DMS 273 (cell line): Measurements from ENCODE around the gene AQP9.

Experiments
- DNase-seq: peaks from one replicate; lab custom pipeline; 2025; ENCODE audit not compliant: unreplicated experiment; lab: John Stamatoyannopoulos, UW

The AQP9 gene

DNA sequence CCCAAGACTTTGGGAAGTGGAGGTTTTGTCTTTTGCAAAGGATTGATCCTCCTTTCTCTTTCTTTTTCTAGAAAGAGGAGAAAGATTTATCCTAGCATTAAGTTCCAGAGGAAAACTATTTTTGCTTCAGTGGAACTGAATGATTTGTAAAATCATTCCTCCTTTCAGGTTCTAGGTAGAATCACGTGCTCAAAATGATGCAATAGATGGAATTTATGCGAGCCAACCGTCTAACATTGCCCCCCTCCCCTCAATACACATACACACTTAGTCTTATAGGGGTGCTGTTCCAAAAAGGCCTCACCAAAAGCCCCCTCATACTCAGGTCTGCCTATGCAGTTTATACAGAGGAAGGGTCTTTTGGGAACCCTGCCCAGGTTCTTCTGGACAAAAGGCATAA, 85.3 kb downstream of the AQP9 start:
- DNase-seq, result no peak

DNA sequence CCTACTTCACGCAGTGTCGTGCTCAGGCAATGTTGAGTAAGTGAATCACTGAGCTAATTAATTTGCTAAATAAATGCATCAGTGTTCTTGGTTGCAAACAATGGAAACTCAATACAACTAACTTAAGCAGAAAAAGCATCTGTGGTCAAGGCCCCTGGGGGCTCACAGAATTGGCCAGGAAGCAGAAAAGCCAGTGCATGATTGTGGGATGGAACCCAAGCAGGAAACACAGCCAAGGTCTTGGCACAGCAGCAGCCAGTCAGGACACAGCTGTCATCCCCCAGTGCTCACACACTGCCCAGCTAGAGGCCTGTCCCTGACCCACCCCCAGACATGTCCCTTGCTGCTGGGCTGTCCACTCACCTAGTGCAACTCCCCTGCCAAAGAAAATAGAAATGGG, 85.9 kb downstream of the AQP9 start:
- no peak for DNase-seq

DNA sequence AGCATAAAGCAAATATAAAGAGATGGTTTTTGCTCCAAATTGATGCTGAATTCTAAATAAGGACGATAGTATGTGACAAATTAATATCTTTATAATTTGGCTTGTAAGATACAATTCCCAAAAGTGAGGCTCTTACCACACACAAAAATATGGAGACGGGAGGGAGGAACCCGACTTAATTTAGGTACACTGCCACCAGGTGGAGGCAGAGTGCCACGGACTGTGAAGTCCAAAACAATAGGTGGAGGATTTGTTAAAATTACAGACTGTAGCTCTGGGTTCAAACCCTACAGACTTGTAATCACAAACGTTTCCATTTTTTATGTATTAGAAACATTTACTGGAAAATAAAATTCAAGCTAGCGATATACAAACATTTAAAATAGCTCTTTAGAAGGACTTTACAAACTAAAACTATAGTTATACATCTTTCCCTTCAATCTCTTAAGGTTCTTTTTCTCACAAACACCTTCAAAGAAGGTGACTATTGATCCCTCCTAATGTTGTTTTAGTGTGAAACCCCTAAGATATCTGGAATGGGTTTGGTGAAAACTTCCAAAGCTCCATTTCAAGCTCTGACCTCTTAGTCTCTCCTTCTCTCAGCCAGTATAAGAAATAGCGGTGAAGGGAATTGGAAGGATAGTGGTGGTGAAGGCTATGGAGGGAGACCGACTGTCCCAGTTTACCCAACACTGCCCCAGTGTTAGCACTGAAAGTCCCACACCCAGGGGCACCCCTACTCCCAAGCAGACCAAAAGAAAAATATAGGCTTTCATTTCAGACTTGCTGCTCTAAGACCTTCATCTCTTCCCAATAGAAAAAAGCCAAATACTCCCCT, 89.7 kb downstream of the AQP9 start:
- peak; percentile 80 for DNase-seq

- no peak for DNase-seq
Measured at GRCh38 chr15:58228718-58229117, 90.5 kb downstream of the AQP9 start.

DNA sequence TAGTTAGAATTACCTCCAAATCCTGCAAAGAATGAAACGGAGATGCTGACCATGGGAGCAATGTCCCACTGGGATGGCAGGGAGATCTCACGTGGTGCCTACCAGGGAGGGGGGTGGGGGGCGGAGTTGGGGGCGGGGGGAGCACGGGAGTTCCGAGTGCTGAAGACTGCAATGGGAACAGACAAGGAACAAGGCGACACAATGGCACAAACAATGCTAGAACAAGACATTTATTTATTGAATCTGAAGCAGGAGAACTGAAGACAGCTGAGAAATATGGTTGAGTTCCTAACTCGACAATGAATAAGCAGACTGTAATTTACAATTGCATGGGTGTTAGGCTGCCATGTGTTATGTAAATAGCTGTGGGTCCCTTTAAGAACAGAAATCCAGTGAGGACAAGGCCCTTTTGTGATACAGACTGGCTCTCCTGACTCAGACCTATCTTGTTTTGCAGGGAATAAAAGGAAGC, 91.2 kb downstream of the AQP9 start:
- no peak for DNase-seq

GRCh38 chr15:58232281-58233065, 94.3 kb downstream of the AQP9 start:
- DNase-seq, result no peak

DNA sequence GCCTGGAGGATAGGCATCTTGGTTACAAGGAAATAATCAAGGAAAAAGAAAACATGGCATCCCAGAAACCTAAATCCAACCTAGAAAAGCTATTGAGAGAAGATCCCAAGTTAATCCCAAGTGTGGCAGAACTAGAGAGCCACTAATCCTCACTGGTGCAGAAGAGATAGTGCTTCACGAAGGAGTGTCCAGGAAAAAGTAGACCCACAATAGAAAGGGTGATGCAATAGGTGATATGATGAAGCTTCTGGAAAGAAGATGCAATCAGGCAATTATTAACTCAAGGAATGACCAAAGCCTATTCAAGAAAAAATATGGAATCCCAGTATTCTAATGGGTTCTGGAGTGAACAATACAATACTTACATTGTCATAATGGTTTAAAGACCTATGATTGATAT, 95.2 kb downstream of the AQP9 start:
- no peak for DNase-seq
